Nasal cavity respiratory epithelium epithelial cell of viscerocranial mucosa (primary cell): Measurements from ENCODE around the gene POLDIP2. TPM values are rescaled to one million over a fixed set of nuclear protein-coding genes. Genes with fewer than 3 reads are reported as not detected.

Experiments
- total RNA-seq: library from RNA; depleted of rRNA; stranded (reverse); fragments of >200 nt; gene quantifications from 2 replicates; pipeline ENCODE4 v1.2.3, GENCODE V29; 2014

Gene POLDIP2
- total RNA-seq = 68.7 and 77.2 TPM in 2 replicates

GRCh38 chr17:28357061-28357900 lies at the start of gene POLDIP2:
TSS of gene POLDIP2 (minus strand) at chr17:28357527. CDS start at chr17:28357448, 79 bp downstream.

GRCh38 chr17:28405632-28406472 lies 48.5 kb upstream of the POLDIP2 start, which contains the start of gene SLC46A1:
TSS of gene SLC46A1 (minus strand) at chr17:28406212. CDS start at chr17:28406114, 98 bp downstream.

GRCh38 chr17:28371245-28372202 lies 14.2 kb upstream of the POLDIP2 start, which contains the start of gene SARM1:
TSS of gene SARM1 (plus strand) at chr17:28371694. CDS start at chr17:28372033, 339 bp downstream.

GRCh38 chr17:28370035-28370743 lies 12.9 kb upstream of the POLDIP2 start, which contains the start of gene VTN:
TSS of gene VTN (minus strand) at chr17:28370307. CDS start at chr17:28370203, 104 bp downstream.

GRCh38 chr17:28364665-28365363 lies 7.5 kb upstream of the POLDIP2 start, which contains the start of gene SEBOX:
TSS of gene SEBOX (minus strand) at chr17:28365199. CDS start at chr17:28365151, 48 bp downstream.

GRCh38 chr17:28335201-28335958 lies 21.9 kb downstream of the POLDIP2 start, which contains the start of the genes IFT20 and TNFAIP1:
TSS of gene IFT20 (minus strand) at chr17:28335472. CDS start at chr17:28331985, 3,487 bp downstream.
TSS of gene TNFAIP1 (plus strand) at chr17:28335761. CDS start at chr17:28339522, 3,761 bp downstream.

GRCh38 chr17:28318759-28319597 lies 38.3 kb downstream of the POLDIP2 start, which contains the start of gene TMEM97:
TSS of gene TMEM97 (plus strand) at chr17:28319200. CDS start at chr17:28319240, 40 bp downstream.

Other genes starting within 250 kb of the POLDIP2 start
- gene TMEM97, start 38.3 kb downstream of the POLDIP2 start, total RNA-seq = 7.3 and 8.9 TPM in 2 replicates
- 36.8 and 46.8 TPM in 2 replicates for gene IFT20, start 22.1 kb downstream of the POLDIP2 start, total RNA-seq
- gene TNFAIP1, start 21.8 kb downstream of the POLDIP2 start, total RNA-seq = 44.8 and 49.6 TPM in 2 replicates
- gene SEBOX, start 7.7 kb upstream of the POLDIP2 start, total RNA-seq = not detected in 2 replicates
- gene VTN, start 12.8 kb upstream of the POLDIP2 start, total RNA-seq = not detected in 2 replicates
- gene SARM1, start 14.2 kb upstream of the POLDIP2 start, total RNA-seq = 0.34 and 0.93 TPM in 2 replicates
- 6.2 and 15.6 TPM in 2 replicates for gene SLC46A1, start 48.7 kb upstream of the POLDIP2 start, total RNA-seq
- gene SLC13A2, start 116.1 kb upstream of the POLDIP2 start, total RNA-seq = 0.07 TPM in 1 of 2 replicates, not detected in the other
- under 0.01 and 0.14 TPM in 2 replicates for gene FOXN1, start 148.8 kb upstream of the POLDIP2 start, total RNA-seq
- gene UNC119, start 195.1 kb upstream of the POLDIP2 start, total RNA-seq = 18.1 and 27.8 TPM in 2 replicates
- 43.1 and 68.2 TPM in 2 replicates for gene PIGS, start 214.0 kb upstream of the POLDIP2 start, total RNA-seq
- 24.3 and 41.8 TPM in 2 replicates for gene ALDOC, start 219.4 kb upstream of the POLDIP2 start, total RNA-seq
- 1.0 and 2.1 TPM in 2 replicates for gene SPAG5, start 241.5 kb upstream of the POLDIP2 start, total RNA-seq